HepG2 (cell line): ENCODE results near the gene CORO1A. TPM values are rescaled to one million over a fixed set of nuclear protein-coding genes. Genes with fewer than 3 reads are reported as not detected.

Experiments used
- CBX5 ChIP-seq: sonication (generic); formaldehyde crosslinking; IDR thresholded peaks from 2 replicates; pipeline ENCODE4 v1.4.0; 2020; ENCODE audit warnings: missing genetic modification reagents, borderline replicate concordance
- CREBL2 ChIP-seq: sonication (generic); formaldehyde crosslinking; IDR thresholded peaks from 2 replicates; pipeline ENCODE4 v1.8.1; 2023; ENCODE audit warnings: missing genetic modification reagents, mild to moderate bottlenecking, borderline replicate concordance
- EZH2 ChIP-seq: conservative IDR thresholded peaks from 2 replicates; pipeline ENCODE4 v1.6.1; 2012; ENCODE audit warnings: mild to moderate bottlenecking, low read depth, low read length, moderate library complexity
- HDAC6 ChIP-seq: fragments of 200-600 bp; sonication (generic); IDR thresholded peaks from 2 replicates; pipeline ENCODE4 v1.7.0; 2017; ENCODE audit warnings: mild to moderate bottlenecking, antibody characterized with exemption, low read length, low read depth
- MBD4 ChIP-seq: IDR thresholded peaks from 2 replicates; pipeline ENCODE4 v1.6.1; 2012; ENCODE audit warnings: low read length, inconsistent platforms, borderline replicate concordance
- MEIS2 ChIP-seq: sonication (generic); formaldehyde crosslinking; IDR thresholded peaks from 2 replicates; pipeline ENCODE4 v1.9.0; 2021; ENCODE audit warnings: mild to moderate bottlenecking, missing genetic modification reagents
- NFE2L1 ChIP-seq: sonication (generic); formaldehyde crosslinking; IDR thresholded peaks from 2 replicates; pipeline ENCODE4 v1.4.0; 2020; ENCODE audit warnings: missing genetic modification reagents, mild to moderate bottlenecking, borderline replicate concordance
- PBX3 ChIP-seq: sonication (generic); formaldehyde crosslinking; IDR thresholded peaks from 2 replicates; pipeline ENCODE4 v1.8.1; 2023; ENCODE audit warnings: missing genetic modification reagents, inconsistent platforms, borderline replicate concordance
- RARA ChIP-seq: IDR thresholded peaks from 2 replicates; pipeline ENCODE4 v1.6.1; 2016; ENCODE audit warnings: missing genetic modification reagents, missing compliant biosample characterization
- SP1 ChIP-seq, 2 experiments: fragments of 450-650 bp in 1 of 2; sonication (generic) in 1 of 2; formaldehyde crosslinking in 1 of 2; IDR thresholded peaks; 2 replicates each; pipeline versions ENCODE4 v1.4.0 to v1.6.1; 2016 to 2020; ENCODE audit warnings: missing genetic modification reagents in 1 of 2
- SPEN ChIP-seq: sonication (generic); formaldehyde crosslinking; IDR thresholded peaks from 2 replicates; pipeline ENCODE4 v1.5.1; 2020; ENCODE audit warnings: low read depth, mild to moderate bottlenecking, missing genetic modification reagents
- SUZ12 ChIP-seq: fragments of 150-350 bp; IDR thresholded peaks from 2 replicates; pipeline ENCODE4 v1.6.1; 2014; ENCODE audit warnings: low read depth, low read length
- THYN1 ChIP-seq: sonication (generic); formaldehyde crosslinking; IDR thresholded peaks from 2 replicates; pipeline ENCODE4 v1.8.1; 2023; ENCODE audit warnings: low read depth, mild to moderate bottlenecking, moderate library complexity, missing genetic modification reagents, borderline replicate concordance
- YY1 ChIP-seq: IDR thresholded peaks from 2 replicates; pipeline ENCODE4 v1.6.1; 2011; ENCODE audit warnings: low read length, low read depth, moderate library complexity, mild to moderate bottlenecking; ENCODE audit not compliant: insufficient read depth, insufficient replicate concordance
- ZBTB2 ChIP-seq: sonication (generic); formaldehyde crosslinking; IDR thresholded peaks from 2 replicates; pipeline ENCODE4 v1.8.0; 2022; ENCODE audit warnings: low read depth, missing genetic modification reagents
- ZNF225 ChIP-seq: sonication (generic); formaldehyde crosslinking; IDR thresholded peaks from 2 replicates; pipeline ENCODE4 v1.4.0; 2020; ENCODE audit warnings: mild to moderate bottlenecking, missing genetic modification reagents
- ZNF709 ChIP-seq: sonication (generic); formaldehyde crosslinking; IDR thresholded peaks from 2 replicates; pipeline ENCODE4 v1.5.0; 2020; ENCODE audit warnings: mild to moderate bottlenecking, missing genetic modification reagents
- ZNF773 ChIP-seq: sonication (generic); formaldehyde crosslinking; IDR thresholded peaks from 2 replicates; pipeline ENCODE4 v1.4.0; 2020; ENCODE audit warnings: missing genetic modification reagents, borderline replicate concordance
- ZNF839 ChIP-seq: sonication (generic); formaldehyde crosslinking; IDR thresholded peaks from 2 replicates; pipeline ENCODE4 v1.4.0; 2020; ENCODE audit warnings: missing genetic modification reagents, mild to moderate bottlenecking, borderline replicate concordance
- polyA plus RNA-seq, 8 experiments: library from polyadenylated mRNA; depleted of rRNA in 3 of 8; stranded (reverse) in 7 of 8; unstranded in 1 of 8; fragments of >200 nt; fragmentation: Illumina TruSeq in 4 of 8; extraction: Trizol in 4 of 8; gene quantifications; 2 replicates each; pipeline versions ENCODE4 v1.2.1 to v1.2.3, GENCODE V29; 2011 to 2016; ENCODE audit warnings: low read depth in 4 of 8, missing spikeins in 1 of 8, mixed read lengths in 1 of 8; ENCODE audit not compliant: insufficient read depth in 1 of 8
- total RNA-seq, 5 experiments: library from RNA; depleted of rRNA; stranded (reverse); fragments of >200 nt; fragmentation: Illumina TruSeq; extraction: Trizol; gene quantifications; 2 replicates each; pipeline ENCODE4 v1.2.3, GENCODE V29; 2016; ENCODE audit warnings: low read depth in 1 of 5
- TF ChIP-seq, protein P1 (sequence below): sonication (generic); formaldehyde crosslinking; IDR thresholded peaks from 2 replicates; pipeline ENCODE4 v1.8.0; 2023; ENCODE audit warnings: mild to moderate bottlenecking, missing genetic modification reagents
- TF ChIP-seq, protein P2 (sequence below): sonication (generic); formaldehyde crosslinking; IDR thresholded peaks from 2 replicates; pipeline ENCODE4 v1.4.0; 2020; ENCODE audit warnings: missing genetic modification reagents, borderline replicate concordance
- TF ChIP-seq, protein P3 (sequence below): sonication (generic); formaldehyde crosslinking; IDR thresholded peaks from 2 replicates; pipeline ENCODE4 v1.5.0; 2020; ENCODE audit warnings: mild to moderate bottlenecking, missing genetic modification reagents

Gene CORO1A
- total and polyA plus RNA-seq, 2 of the 13 experiments (the other 11 are each of a cell fraction or from before 2014, with no cell fraction given): 6.5 to 12.9 TPM

DNA sequence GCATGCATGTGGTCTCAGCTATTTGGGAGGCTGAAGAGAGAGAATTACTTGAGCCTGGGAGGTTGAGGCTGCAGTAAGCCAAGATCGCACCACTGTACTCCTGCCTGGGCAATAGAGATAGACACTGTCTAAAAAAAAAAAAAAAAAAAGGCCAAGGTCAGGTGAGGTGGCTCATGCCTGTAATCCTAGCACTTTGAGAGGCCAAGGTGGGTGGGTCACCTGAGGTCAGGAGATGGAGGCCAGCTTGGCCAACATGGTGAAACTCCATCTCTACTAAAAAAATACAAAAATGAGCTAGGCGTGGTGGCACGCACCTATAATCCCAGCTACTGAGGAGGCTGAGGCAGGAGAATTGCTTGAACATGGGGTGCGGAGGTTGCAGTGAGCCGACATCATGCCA, 28.2 kb upstream of the CORO1A start (continued):
- no peak for TF ChIP-seq ZNF773 (CRISPR knock-in tag)
- TF ChIP-seq, protein P1, sequence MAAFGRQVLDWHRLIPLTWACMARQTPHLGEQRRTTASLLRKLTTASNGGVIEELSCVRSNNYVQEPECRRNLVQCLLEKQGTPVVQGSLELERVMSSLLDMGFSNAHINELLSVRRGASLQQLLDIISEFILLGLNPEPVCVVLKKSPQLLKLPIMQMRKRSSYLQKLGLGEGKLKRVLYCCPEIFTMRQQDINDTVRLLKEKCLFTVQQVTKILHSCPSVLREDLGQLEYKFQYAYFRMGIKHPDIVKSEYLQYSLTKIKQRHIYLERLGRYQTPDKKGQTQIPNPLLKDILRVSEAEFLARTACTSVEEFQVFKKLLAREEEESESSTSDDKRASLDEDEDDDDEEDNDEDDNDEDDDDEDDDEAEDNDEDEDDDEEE (CRISPR knock-in tag): no peak
- TF ChIP-seq, protein P2, sequence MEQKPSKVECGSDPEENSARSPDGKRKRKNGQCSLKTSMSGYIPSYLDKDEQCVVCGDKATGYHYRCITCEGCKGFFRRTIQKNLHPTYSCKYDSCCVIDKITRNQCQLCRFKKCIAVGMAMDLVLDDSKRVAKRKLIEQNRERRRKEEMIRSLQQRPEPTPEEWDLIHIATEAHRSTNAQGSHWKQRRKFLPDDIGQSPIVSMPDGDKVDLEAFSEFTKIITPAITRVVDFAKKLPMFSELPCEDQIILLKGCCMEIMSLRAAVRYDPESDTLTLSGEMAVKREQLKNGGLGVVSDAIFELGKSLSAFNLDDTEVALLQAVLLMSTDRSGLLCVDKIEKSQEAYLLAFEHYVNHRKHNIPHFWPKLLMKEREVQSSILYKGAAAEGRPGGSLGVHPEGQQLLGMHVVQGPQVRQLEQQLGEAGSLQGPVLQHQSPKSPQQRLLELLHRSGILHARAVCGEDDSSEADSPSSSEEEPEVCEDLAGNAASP (CRISPR knock-in tag): peak; percentile 93; the same call in 1 of the 2 replicates
- no peak for TF ChIP-seq THYN1
- no peak for TF ChIP-seq ZNF225
- no peak for TF ChIP-seq MEIS2 (CRISPR knock-in tag)
- TF ChIP-seq SPEN (CRISPR knock-in tag): no peak
- TF ChIP-seq SP1 (IDR thresholded peaks at IDR 0.05): no peak
- TF ChIP-seq SP1 (CRISPR knock-in tag; IDR thresholded peaks at IDR 0.05): no peak
- no peak for TF ChIP-seq YY1
- peak; percentile 74 for TF ChIP-seq RARA
- no peak for TF ChIP-seq SUZ12
- no peak for TF ChIP-seq NFE2L1 (CRISPR knock-in tag)
- no peak for TF ChIP-seq ZNF839 (CRISPR knock-in tag)
- no peak for TF ChIP-seq CREBL2
- no peak for TF ChIP-seq ZNF709
- TF ChIP-seq CBX5: no peak
- TF ChIP-seq MBD4: no peak
- TF ChIP-seq PBX3 (CRISPR knock-in tag): no peak
- TF ChIP-seq, protein P3, sequence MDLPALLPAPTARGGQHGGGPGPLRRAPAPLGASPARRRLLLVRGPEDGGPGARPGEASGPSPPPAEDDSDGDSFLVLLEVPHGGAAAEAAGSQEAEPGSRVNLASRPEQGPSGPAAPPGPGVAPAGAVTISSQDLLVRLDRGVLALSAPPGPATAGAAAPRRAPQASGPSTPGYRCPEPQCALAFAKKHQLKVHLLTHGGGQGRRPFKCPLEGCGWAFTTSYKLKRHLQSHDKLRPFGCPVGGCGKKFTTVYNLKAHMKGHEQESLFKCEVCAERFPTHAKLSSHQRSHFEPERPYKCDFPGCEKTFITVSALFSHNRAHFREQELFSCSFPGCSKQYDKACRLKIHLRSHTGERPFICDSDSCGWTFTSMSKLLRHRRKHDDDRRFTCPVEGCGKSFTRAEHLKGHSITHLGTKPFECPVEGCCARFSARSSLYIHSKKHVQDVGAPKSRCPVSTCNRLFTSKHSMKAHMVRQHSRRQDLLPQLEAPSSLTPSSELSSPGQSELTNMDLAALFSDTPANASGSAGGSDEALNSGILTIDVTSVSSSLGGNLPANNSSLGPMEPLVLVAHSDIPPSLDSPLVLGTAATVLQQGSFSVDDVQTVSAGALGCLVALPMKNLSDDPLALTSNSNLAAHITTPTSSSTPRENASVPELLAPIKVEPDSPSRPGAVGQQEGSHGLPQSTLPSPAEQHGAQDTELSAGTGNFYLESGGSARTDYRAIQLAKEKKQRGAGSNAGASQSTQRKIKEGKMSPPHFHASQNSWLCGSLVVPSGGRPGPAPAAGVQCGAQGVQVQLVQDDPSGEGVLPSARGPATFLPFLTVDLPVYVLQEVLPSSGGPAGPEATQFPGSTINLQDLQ (CRISPR knock-in tag): no peak
- no peak for TF ChIP-seq EZH2
- TF ChIP-seq ZBTB2 (CRISPR knock-in tag): no peak
- TF ChIP-seq HDAC6: no peak
